ENCODE measurements around the gene SSTR5. TPM values are rescaled to one million over a fixed set of nuclear protein-coding genes. Genes with fewer than 3 reads are reported as not detected.

The SSTR5 gene
- total RNA-seq, 1 donor from 2014 or later: not detected

GRCh38 chr16:1113489-1113888, 40.9 kb downstream of the SSTR5 start:
- intact Hi-C loops (cut with DNase I): no loop called here
- H3K27me3 ChIP-seq (ENCODE audit: low read depth): peaks cover 51% of the 10 kb centered on the region

GRCh38 chr16:1113889-1114526, 41.5 kb downstream of the SSTR5 start:
- Histone ChIP-seq H3K27ac (no peak overlapping the region), H3K27me3 (ENCODE audit: low read depth) (peaks cover 49% of the 10 kb centered on the region), H3K36me3 (no peaks in the 10 kb centered on the region), H3K4me3 (no peak overlapping the region), H3K4me1 (no peaks in the 10 kb centered on the region), H3K9me3 (no peaks in the 10 kb centered on the region)
- no peak for DNase-seq
- TF ChIP-seq CTCF (IDR thresholded peaks at IDR 0.05): no peak
- intact Hi-C loops (cut with DNase I): no loop called here
- no peak for ATAC-seq

More at GRCh38 chr16:1113489-1113888, 40.9 kb downstream of the SSTR5 start:
- no peak for DNase-seq
- no peak for TF ChIP-seq CTCF (IDR thresholded peaks at IDR 0.05)
- H3K4me1 ChIP-seq: no peaks in the 10 kb centered on the region
- no peak for ATAC-seq
- no peaks in the 10 kb centered on the region for H3K9me3 ChIP-seq
- no peak overlapping the region for H3K27ac ChIP-seq
- H3K36me3 ChIP-seq: no peaks in the 10 kb centered on the region
- no peak overlapping the region for H3K4me3 ChIP-seq

- Histone ChIP-seq H3K4me1 (no peaks in the 10 kb centered on the region), H3K27me3 (ENCODE audit: low read depth) (peaks cover 57% of the 10 kb centered on the region), H3K27ac (no peak overlapping the region), H3K9me3 (no peaks in the 10 kb centered on the region), H3K4me3 (no peak overlapping the region), H3K36me3 (no peaks in the 10 kb centered on the region)
- intact Hi-C loops (cut with DNase I): no loop called here
- no peak for ATAC-seq
- TF ChIP-seq CTCF (IDR thresholded peaks at IDR 0.05): no peak
- DNase-seq: no peak
These were observed 44.1 kb downstream of the SSTR5 start for GRCh38 chr16:1116693-1117077.

- ATAC-seq (no peak), DNase-seq (no peak)
- Histone ChIP-seq H3K36me3 (no peaks in the 10 kb centered on the region), H3K27me3 (ENCODE audit: low read depth) (peaks cover 54% of the 10 kb centered on the region), H3K4me1 (no peaks in the 10 kb centered on the region), H3K9me3 (no peaks in the 10 kb centered on the region), H3K27ac (no peak overlapping the region), H3K4me3 (no peak overlapping the region)
- intact Hi-C loops (cut with DNase I): no loop called here
- no peak for TF ChIP-seq CTCF (IDR thresholded peaks at IDR 0.05)
These were observed 44.8 kb downstream of the SSTR5 start for GRCh38 chr16:1117176-1117900.

- H3K4me3 ChIP-seq: no peak overlapping the region
- no peak for TF ChIP-seq CTCF (IDR thresholded peaks at IDR 0.05)
- H3K27ac ChIP-seq: no peak overlapping the region
- H3K4me1 ChIP-seq: no peaks in the 10 kb centered on the region
- intact Hi-C loops (cut with DNase I): no loop called here
- H3K9me3 ChIP-seq: no peaks in the 10 kb centered on the region
- DNase-seq (no peak), ATAC-seq (no peak)
- H3K36me3 ChIP-seq: no peaks in the 10 kb centered on the region
- H3K27me3 ChIP-seq (ENCODE audit: low read depth): peaks cover 51% of the 10 kb centered on the region
These were observed 45.4 kb downstream of the SSTR5 start for GRCh38 chr16:1117926-1118325.
